HCT116 (cell line): ENCODE results near the gene PRRC2A.

ENCODE experiments used
- CTCF ChIP-seq, 3 experiments: fragments of 200-600 bp in 1 of 3; sonication (generic) in 1 of 3; IDR thresholded peaks in 2 of 3; conservative IDR thresholded peaks in 1 of 3; 2 replicates each; pipeline ENCODE4 v1.5.1; 2012 to 2017; ENCODE audit warnings: low read depth in 2 of 3, low read length in 2 of 3, antibody characterized with exemption in 1 of 3, borderline replicate concordance in 1 of 3, control low read depth in 1 of 3, mild to moderate bottlenecking in 1 of 3, mixed read lengths in 1 of 3, mixed run types in 1 of 3, moderate library complexity in 1 of 3; ENCODE audit not compliant: insufficient read depth in 1 of 3
- EGR1 ChIP-seq: IDR thresholded peaks from 2 replicates; pipeline ENCODE4 v1.6.1; 2012; ENCODE audit warnings: low read depth
- EZH2 ChIP-seq: fragments of 200-600 bp; sonication (generic); IDR thresholded peaks from 2 replicates; pipeline ENCODE4 v1.6.1; 2017; ENCODE audit warnings: antibody characterized with exemption, mixed run types
- POLR2A ChIP-seq: IDR thresholded peaks from 2 replicates; pipeline ENCODE4 v1.7.0; 2011; ENCODE audit warnings: borderline replicate concordance; ENCODE audit not compliant: insufficient read depth, insufficient read length; ENCODE audit errors: extremely low read depth
- SIN3A ChIP-seq: IDR thresholded peaks from 2 replicates; pipeline ENCODE4 v1.6.1; 2012; ENCODE audit warnings: low read depth
- SP1 ChIP-seq: IDR thresholded peaks from 2 replicates; pipeline ENCODE4 v1.6.1; 2012; ENCODE audit warnings: low read depth

GRCh38 chr6:31686483-31686882 lies 66.0 kb downstream of the PRRC2A start:
- TF ChIP-seq CTCF (IDR thresholded peaks at IDR 0.05 in 2 of 3, conservative IDR thresholded peaks at IDR 0.05 in 1 of 3; ENCODE audit: borderline replicate concordance in 1 of 3, insufficient read depth in 1 of 3, low read depth in 2 of 3, low read length in 2 of 3): no peak
- no peak for TF ChIP-seq EZH2
- no peak for TF ChIP-seq SP1
- no peak for TF ChIP-seq POLR2A
- no peak for TF ChIP-seq EGR1
- TF ChIP-seq SIN3A: no peak
